AG04450 (cell line): Measurements from ENCODE around the gene DBP. TPM values are rescaled to one million over a fixed set of nuclear protein-coding genes. Genes with fewer than 3 reads are reported as not detected.
A peak's percentile ranks its signal among the peaks of the same experiment; 100 is the strongest.

Source experiments
- CTCF ChIA-PET: fragments of 300-600, 350-600 bp; formaldehyde crosslinking; extraction: SDS; loops from one replicate; lab custom pipeline; 2022; ENCODE audit warnings: antibody characterized with exemption, inconsistent platforms; lab: Charles Lee
- POLR2A ChIA-PET: fragments of 350-600 bp; formaldehyde crosslinking; extraction: SDS; loops from one replicate; lab custom pipeline; 2021; ENCODE audit warnings: antibody characterized with exemption, inconsistent platforms; lab: Yijun Ruan, JAX
- DNase-seq: peaks from one replicate; pipeline ENCODE4 v3.0.0-alpha.2; 2011; ENCODE audit warnings: low read depth, low spot score
- H3K27ac ChIP-seq: one replicate; pipeline ENCODE4 v1.5.1; 2012; ENCODE audit warnings: low read depth, low read length, control low read depth
- H3K27me3 ChIP-seq: one replicate; pipeline ENCODE4 v1.6.0; 2012; ENCODE audit warnings: low read length; ENCODE audit not compliant: control insufficient read depth, insufficient read depth
- H3K4me3 ChIP-seq: 2 replicates; pipeline ENCODE4 v1.5.1; 2011; ENCODE audit warnings: mild to moderate bottlenecking, low read depth, low read length, control low read depth
- H3K9me3 ChIP-seq: 2 replicates; pipeline ENCODE4 v1.5.1; 2012; ENCODE audit warnings: low read length; ENCODE audit not compliant: control insufficient read depth, insufficient read depth
- CTCF ChIP-seq: IDR thresholded peaks from 2 replicates; pipeline ENCODE4 v1.5.1; 2011; ENCODE audit warnings: low read depth, low read length, control low read depth, inconsistent platforms
- polyA plus RNA-seq: library from polyadenylated mRNA; depleted of rRNA; stranded (reverse); fragments of >200 nt; gene quantifications from 2 replicates; pipeline ENCODE4 v1.2.3, GENCODE V29; 2011

DBP gene
- polyA plus RNA-seq, 1 experiment: 4.0 TPM

GRCh38 chr19:48627865-48628314, 9.3 kb downstream of the DBP start:
- no peak for DNase-seq
- POLR2A ChIA-PET: interaction anchor here (1.1 kb wide), 1 partner anchor 9 kb away, joined by 5 read pairs; the partner anchor contains the start of genes RPL18 and SPHK2
- no peak overlapping the region for H3K4me3 ChIP-seq
- H3K27me3 ChIP-seq: no peaks in the 10 kb centered on the region
- CTCF ChIA-PET: interaction anchor here (1.0 kb wide), 1 partner anchor 44 kb away, joined by 3 read pairs; no protein-coding TSS in a partner anchor
- H3K27ac ChIP-seq: no peak overlapping the region
- H3K9me3 ChIP-seq: peaks cover 5% of the 10 kb centered on the region; the same call in 1 of the 2 replicates
- TF ChIP-seq CTCF: no peak

- no peaks in the 10 kb centered on the region for H3K27me3 ChIP-seq
- TF ChIP-seq CTCF: no peak
- CTCF ChIA-PET: interaction anchor here (0.6 to 1.0 kb wide), 2 partner anchors 44 to 201 kb away, joined by 3 to 4 read pairs; no protein-coding TSS in a partner anchor
- POLR2A ChIA-PET: interaction anchor here (1.1 kb wide), 1 partner anchor 8 kb away, joined by 5 read pairs; the partner anchor contains the start of genes RPL18 and SPHK2
- H3K4me3 ChIP-seq: no peak overlapping the region
- H3K27ac ChIP-seq: no peak overlapping the region
- peaks cover 5% of the 10 kb centered on the region; the same call in 1 of the 2 replicates for H3K9me3 ChIP-seq
- DNase-seq: no peak
Observed at GRCh38 chr19:48627201-48627864, 9.8 kb downstream of the DBP start.

- TF ChIP-seq CTCF: no peak
- Histone ChIP-seq H3K27ac (no peak overlapping the region), H3K27me3 (no peaks in the 10 kb centered on the region), H3K4me3 (no peak overlapping the region), H3K9me3 (peaks cover 5% of the 10 kb centered on the region; the same call in 1 of the 2 replicates)
- CTCF ChIA-PET: no interaction called here
- no peak for DNase-seq
- POLR2A ChIA-PET: no interaction called here
Observed at GRCh38 chr19:48625891-48626327, 11.3 kb downstream of the DBP start.

- POLR2A ChIA-PET: no interaction called here
- TF ChIP-seq CTCF: no peak
- Histone ChIP-seq H3K27ac (no peak overlapping the region), H3K27me3 (no peaks in the 10 kb centered on the region), H3K9me3 (peaks cover 5% of the 10 kb centered on the region; the same call in 1 of the 2 replicates), H3K4me3 (peak overlapping the region; percentile 68)
- DNase-seq: no peak
- CTCF ChIA-PET: no interaction called here
Observed at GRCh38 chr19:48624791-48625723, 12.1 kb downstream of the DBP start.
